Suppressor macrophage (primary cell): ENCODE data around the gene B3GALNT1.

ENCODE experiments used
- DNase-seq, 4 experiments: peaks; one replicate each; pipeline ENCODE4 v3.0.0-alpha.2; 2020 to 2022

B3GALNT1 gene

DNA sequence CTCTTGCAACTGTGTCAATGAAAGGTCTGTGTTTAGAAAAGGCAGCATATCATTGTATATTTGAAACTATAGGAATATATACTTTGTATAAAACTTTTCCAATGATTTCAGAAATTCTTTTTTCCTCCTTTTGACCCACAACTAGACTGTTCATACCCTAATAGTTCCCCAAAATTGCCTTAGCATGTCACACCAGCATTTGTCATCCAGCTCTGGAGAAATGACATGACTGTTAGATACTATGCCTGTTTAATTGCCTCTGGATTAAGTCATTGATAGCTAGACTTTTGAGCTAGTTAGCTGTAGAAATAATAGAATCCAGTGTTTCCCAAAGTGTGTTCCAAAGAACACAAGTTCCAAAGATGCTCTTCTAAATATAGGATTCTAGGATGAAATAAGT is 32.4 kb downstream of the B3GALNT1 start:
- peak; percentile 14 to 48 (median 35) for DNase-seq

DNA sequence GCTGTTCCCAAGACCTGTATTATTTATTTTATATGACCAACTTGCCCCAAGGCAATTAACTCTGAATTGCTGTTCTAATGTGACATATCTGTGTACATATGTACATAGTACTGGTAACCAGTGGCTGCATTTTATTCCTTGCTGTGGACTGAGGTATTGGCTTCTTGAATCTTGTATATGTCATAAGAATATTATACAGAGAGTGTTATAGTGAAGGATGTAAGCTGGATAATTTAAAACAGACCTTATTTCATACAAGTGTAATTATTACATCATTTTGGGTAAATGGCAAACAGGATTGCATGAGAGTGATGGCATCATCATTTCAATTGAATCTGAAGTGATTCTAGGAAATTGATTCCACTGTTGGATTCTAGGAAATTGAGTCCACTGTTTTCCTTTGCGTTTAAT is 32.9 kb downstream of the B3GALNT1 start:
- peak in 1 of 4 experiments; percentile 8 for DNase-seq

DNA sequence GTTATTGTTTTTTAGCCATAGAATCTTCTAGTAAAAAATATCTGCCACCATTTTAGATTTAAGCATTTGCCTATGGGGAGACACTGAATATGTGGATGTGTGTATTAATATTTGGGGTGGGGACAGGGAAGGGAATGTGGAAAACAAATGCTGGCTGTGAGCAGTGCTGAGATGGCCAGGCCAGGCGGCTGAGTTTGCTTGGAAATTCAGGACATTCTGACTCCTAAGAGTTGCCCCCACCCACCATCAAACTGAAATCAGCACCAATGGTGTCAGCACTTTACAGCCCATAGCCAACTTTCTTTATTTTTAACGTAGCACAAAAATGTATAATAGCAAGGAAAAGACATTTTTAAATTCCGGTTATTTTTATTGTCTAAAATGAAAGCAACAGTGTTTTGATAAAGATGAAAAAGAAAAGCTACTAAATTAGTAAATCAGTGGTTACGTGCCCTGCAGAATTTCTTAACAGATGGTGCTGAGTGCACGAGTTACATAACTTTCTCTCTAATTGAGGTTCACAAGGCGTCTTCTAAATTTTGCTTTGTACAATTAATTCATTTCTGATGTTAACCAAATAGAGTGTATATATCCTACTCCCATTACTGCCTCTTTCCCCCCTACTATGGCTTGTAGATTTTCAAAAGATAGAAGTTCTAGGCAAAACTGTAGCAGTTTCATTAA is 34.0 kb downstream of the B3GALNT1 start:
- DNase-seq = peak in 1 of 4 experiments; percentile 22

DNA sequence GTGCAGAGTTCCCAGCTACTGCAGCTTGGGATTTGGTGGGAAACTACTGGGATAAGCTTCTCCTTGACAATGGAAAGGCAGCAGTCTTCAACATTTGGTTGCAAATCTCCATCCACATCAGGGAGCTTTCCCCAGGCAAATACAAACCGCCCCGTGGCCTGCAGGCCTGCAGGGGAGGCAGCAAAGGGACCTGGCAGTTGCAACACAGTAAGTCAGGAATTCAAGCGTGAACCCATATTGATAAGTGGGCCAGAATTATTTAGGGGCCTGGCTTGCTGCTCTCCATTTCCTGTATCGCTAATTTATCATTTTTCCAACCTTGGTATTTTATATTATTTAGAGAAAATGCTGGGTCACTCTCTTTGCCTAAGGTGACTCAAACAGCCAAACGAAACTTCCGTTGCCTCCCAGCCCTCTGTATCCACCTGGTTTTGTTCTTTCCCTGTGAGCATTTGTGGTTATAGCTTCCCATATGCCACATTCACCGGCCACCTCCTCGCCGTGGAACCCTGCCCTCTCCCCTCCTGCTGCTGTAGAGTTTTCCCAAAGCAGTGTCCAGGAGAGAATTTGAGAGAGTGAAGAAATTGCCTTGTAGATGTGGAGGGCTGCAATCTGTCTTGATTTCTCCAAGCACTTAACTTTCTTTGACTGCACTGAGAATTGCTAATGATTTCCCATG is 34.8 kb downstream of the B3GALNT1 start:
- peak in 1 of 4 experiments; percentile 10 for DNase-seq

DNA sequence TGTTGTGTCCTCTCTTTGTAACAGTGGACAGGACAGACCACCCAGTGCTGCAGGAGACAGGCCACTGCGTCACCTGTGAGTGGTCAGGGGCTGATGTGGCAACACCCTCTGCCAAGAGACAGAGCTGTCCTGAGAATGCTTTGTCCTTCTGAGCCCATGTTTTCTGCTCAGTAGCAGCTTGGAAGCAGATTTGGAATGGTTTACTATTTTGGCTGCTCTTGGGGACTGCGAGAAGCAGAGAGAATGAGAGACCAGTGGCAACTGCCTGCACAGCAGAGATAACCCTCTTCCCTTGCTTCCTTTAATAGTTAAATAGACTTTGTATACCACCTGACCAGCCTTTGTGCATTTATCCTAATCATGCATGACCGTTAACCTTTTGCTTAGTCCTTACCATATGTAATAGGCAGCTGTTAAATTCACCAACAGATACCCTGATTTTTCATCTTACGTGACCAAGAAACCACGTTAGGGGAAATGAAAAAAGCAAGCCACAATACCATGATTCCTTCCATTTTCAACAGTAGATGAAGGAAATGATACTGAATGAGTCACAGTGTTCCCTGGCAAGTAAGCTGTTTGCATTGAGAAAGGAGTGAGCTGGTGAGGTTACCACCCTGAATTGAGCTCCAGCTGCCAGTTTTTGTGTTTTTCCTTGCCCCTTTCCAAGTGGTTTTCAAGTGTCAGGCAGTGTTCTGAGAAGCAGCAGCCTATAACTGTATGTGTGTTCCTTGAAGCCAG is 35.5 kb downstream of the B3GALNT1 start:
- peak; percentile 62 to 88 (median 76) for DNase-seq

DNA sequence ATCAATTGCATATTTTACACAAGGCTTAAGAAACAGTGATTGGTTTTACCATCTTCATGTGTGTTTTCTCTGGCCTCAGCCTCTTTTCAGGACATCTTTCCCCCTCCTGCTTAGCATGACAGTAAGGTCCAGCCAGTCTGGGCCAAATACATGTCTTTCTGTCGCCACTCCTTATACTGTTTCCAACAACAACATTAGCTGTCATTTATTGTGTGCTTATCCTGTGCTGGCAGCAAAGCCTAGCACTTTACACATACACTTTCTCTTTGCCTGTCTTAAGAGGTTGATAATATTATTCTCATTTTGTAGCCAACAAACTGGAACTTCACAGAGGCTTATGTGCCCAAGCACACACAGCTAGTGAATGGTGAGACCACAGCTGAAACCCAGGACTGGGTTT is 37.8 kb downstream of the B3GALNT1 start:
- DNase-seq = no peak

DNA sequence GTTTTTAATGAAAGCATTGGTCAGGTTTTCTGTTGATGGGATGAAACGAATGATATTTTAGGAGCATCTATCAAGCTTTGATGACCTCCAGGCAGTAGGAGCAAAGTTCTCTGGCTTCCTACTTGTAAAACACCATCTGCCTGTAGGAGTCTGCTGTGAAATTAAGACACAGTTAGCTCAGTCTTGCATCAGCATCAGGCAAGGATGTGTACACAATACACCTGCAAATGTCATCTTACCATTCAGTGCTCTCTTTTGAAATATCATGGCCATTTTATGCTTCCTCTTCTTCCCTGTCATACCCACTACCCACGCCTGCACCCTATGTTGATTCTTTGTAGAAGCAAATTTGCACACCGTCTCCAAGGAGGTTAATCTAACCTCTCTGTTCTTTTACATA is 38.2 kb downstream of the B3GALNT1 start:
- peak; percentile 6 to 42 (median 19) for DNase-seq

DNA sequence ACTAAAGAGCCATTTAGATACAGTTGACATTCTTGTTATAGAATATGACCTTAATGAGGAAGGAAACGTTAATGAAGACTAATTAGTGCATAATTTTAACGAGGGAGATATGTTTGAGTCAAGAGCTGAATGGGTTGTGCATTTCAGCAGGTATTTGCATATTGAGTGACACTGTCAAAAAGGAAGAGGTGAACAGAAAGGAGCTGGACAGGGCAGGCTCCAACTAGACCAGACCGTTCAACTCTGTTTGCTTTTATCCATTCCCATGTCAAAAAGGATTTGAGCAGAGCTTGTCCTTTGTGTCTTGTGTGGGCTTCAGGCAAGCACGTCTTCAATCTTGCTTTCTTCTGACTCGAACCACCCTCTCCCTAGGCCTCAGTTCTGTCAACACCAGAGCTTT is 40.7 kb downstream of the B3GALNT1 start:
- no peak for DNase-seq

DNA sequence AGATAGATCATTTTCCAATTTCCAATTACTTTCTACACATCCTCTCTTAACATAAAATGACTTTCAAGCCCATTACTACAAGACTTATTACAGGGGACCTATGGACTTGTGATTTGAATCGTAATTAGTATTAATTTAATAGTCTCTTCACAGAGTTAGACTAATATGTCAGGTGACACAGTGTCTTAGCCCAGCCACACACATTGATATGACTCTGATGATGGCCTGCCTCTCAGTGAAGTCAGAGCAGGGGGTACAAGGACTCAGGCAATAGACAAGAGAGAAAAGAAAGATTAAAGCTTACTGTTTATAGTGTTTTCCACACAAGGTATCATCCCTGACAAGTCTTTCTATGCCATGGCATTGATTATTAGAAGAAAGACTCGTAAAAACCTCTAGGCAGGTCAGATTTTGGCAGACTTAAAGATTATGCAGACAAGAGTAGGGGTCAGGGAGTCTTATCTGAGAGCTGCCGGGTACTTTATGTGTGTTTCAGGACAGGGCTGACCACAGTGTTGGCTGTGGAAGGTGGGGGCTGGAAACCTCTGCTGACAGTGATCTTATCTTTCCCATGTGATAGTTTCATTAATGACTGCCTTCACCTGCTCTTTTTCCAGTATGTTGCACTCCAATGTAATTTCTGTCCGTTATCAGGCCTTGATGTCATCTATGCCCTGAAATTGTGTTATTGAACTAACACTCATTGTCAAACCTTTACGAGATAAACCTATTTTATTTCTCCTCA is 50.1 kb downstream of the B3GALNT1 start:
- DNase-seq = no peak

DNA sequence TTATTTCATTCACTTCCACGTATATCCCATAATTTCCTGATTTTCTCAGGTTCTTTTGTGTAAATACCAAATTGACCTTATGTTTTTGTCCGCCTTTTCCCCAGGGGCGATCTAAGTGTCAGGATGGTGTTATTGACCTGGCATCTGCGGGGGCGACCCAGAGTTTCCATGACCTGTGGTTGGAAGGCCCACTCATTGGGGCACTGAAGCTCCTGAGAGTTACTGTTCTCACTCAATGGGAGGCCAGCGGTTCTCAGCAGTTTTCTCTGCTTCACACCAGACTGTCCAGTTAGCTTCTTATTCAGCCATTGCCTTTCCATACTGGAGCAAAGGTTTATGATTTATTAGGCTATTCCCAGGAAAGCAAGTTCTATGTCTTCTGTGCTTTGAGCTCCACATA is 53.3 kb downstream of the B3GALNT1 start:
- no peak for DNase-seq

DNA sequence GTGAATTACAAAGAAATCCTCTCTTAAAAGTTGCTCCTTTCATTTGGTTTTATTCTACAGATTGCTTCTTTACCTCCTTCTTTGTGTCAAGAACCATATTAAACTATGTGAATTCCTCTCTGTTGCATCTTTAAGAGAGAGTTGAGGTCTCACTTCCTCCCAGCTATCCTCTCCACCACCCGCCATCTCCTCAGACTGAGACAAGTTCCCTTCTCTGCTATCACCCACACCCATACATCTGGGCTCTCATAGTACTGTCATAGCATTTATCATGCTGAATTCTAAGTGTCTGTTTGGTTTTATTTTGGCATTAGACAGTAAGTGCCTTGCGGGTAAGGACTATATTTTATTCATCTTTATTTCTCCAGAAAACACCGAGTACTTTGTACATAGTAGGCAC is 54.2 kb downstream of the B3GALNT1 start:
- peak in 3 of 4 experiments; percentile 28 to 52 (median 29) for DNase-seq

DNA sequence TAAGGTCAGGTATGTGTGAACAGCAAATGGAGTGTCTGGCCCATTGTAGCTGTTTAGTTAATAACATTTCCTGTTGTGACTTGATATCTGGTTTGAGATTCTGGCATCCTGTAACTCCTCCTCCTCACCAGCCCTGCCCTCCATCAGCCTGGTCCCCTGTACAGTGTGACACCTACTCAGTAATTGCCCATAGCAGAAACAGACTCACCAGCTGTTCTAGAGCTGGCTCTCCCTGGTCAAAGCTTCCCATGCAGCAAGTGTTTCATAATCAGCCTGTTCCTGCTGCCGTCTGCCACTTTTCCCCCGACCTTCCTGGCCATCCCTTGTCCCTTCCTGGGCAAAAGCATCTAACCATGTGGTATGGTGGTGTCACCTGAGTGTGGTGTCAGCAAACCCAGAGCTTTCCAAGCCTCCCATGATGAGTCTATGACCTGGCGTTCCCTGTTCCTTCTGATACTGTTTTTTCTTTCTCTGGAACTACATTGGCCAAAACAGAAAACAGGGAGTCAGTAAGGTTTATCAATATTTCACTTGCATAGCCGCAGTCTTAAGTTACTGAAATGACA is 55.4 kb downstream of the B3GALNT1 start:
- DNase-seq = peak in 1 of 4 experiments; percentile 28

DNA sequence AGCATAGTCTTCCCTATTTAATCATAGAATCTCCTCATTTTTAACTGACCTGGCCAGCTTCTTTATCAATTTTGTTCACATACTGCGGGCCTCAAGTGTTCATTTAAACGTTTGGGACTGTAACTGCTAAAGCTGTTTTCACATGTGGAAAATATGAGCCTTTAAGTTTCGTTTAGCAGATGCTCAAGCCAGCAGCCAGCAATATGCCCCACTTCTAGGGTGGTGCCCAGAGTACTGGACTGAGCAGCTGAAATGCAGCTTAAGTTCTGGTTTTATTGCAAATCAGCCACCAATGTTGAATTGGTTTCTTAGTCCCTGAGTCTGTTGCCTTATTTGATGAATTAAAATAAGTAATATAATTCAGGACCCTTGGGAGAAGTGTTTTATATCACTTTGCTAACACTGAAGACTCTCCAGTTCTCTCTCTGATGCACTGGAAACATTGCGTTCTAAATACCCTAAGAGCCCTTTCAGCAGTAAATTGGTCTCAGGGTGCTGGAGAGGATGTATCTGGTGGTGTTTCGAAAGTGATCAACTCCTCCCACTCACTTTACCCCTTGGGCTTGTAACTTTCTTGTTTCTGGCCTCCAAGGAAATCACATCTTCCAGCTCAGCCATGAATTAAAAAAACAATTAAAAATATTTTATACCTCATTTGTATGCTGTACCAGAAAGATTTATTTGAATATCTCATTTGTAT is 61.7 kb downstream of the B3GALNT1 start:
- DNase-seq = no peak

DNA sequence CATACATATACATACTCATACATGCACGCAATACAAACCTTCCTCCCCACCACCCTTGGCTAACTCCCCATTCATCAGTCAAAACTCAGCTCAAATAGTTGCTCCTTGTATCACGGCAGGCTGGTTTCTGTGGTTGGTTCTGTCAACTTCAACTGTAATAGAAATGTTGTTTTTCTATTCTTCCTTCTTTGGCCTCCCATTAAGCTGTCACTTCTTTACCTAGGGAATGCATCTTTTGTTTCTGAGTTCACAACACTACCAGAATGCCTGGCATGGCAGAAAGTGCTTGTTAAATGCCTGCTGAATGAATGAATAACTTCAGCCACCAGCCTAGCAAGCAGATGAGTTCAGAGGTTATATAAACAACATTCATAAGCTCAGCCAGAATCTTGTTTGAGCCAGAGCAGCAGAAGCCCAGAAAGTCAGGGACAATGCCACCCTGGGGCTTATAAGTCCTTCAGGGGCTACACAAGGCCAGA is 63.1 kb downstream of the B3GALNT1 start:
- DNase-seq = no peak

DNA sequence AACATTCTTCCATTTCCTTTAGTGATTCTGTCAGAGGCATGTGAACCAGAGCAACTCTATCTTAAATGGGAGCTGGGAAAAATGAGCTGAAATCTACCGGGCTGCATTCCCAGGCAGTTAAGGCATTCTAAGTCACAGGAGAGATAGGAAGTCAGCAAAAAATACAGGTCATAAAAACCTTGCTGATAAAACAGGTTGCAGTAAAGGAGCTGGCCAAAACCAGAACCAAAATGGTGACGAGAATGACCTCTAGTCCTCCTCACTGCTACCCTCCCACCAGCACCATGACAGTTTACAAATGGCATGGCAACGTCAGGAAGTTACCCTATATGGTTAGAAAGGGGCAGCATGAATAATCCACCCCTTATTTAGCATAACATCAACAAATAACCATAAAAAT is 66.4 kb downstream of the B3GALNT1 start:
- no peak for DNase-seq

DNA sequence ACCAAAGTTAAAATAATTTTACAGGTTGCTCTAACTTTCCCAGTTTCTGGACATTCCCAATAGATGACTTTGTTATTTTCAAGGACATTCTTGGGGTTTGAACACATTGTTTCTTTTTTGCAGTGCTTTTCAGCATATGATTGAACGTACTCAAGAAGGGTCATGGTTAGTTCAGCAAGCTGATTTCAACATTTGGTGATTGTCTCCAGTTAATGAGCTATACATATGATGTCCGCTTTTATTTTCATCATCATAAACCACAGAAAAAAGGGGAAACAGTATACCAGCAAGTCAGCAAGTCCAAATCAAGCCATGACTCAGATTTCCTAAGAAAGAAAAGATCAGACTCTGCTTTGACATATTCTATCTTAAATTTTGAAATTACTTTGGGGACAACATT is 69.4 kb downstream of the B3GALNT1 start:
- peak; percentile 61 to 95 (median 77) for DNase-seq

DNA sequence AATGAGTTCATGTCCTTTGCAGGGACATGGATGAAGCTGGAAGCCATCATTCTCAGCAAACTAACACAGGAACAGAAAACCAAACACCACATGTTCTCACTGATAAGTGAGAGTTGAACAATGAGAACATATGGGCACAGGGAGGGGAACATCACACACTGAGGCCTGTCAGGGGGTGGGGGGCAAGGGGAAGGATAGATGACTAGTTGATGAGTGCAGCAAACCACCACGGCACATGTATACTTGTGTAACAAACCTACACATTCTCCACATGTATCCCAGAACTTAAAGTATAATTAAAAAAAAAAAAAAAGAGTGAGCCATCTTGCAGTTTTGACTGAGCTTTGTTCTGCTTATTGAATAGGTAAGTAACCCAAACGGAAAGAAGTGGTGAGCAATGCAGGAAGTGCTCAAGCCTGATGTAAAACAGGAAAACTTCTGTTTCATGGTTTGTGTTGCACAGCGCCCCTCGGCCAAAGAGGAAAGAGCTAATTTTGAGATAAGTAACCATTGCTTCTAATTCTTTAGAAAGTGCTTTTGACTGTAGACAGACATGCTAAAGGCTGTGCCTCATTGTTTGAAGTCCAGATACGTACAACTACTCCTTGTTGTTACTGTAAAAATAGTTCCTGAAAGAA is 70.1 kb downstream of the B3GALNT1 start:
- peak; percentile 56 to 75 (median 71) for DNase-seq
